Measurements from ENCODE around the gene FUT7.

Gene FUT7

DNA sequence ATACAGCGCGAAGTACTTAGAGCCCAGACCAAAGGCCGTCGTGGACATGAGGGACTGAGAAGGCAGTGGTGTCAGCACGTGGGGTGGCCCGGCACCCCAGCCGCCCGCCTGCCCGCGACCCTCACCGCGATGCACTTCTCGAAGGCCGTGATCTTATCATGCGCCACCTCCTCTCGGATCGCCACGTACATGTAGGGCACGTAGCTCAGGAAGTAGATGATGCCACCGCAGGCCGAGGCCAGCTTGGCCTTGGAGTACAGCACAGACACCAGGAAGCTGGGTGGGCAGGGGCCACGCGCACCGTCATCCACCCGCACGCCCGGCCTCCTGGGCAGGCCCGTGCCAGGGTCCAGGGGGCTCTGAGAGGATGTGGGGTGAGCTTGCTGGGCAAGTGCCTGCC is 14.8 kb downstream of the FUT7 start:
- Histone ChIP-seq H3K27ac (ENCODE audit: insufficient read depth, low read length, poor library complexity, severe bottlenecking) (no peak overlapping the region), H3K4me3 (ENCODE audit: insufficient read depth, low read depth, low read length, poor library complexity, severe bottlenecking) (no peak overlapping the region), H3K36me3 (ENCODE audit: control insufficient read depth, insufficient read depth, low read length) (peaks cover 52% of the 10 kb centered on the region), H3K9me3 (ENCODE audit: control insufficient read depth, low read length) (no peaks in the 10 kb centered on the region), H3K27me3 (replicated peaks; ENCODE audit: control insufficient read depth, insufficient read depth, low read length, poor library complexity, severe bottlenecking) (no peaks in the 10 kb centered on the region), H3K4me1 (ENCODE audit: control insufficient read depth, insufficient read depth, low read length, poor library complexity, severe bottlenecking) (no peaks in the 10 kb centered on the region)
- DNase-seq = no peak

DNA sequence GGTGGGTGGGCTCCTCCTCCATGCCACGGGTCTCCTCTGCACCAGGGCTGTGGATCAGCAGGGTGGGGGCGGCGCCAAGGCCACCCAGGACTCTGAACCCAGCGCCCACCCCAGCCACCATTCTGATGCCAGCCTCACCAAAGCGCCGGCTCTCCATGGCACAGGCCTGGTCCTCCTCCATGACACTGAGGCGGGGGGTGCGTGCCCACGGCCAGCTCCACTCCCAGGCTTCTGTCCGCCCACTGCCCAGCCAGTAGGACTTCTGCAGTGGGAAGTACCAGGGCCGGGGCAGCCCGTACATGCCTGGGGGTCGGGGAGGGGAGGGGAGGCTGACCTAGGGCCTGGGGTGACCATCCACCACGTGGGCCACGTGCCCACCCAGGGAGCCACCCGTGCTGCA is 15.5 kb downstream of the FUT7 start:
- no peaks in the 10 kb centered on the region for H3K27me3 ChIP-seq (replicated peaks; ENCODE audit: control insufficient read depth, insufficient read depth, low read length, poor library complexity, severe bottlenecking)
- H3K4me1 ChIP-seq (ENCODE audit: control insufficient read depth, insufficient read depth, low read length, poor library complexity, severe bottlenecking) = no peaks in the 10 kb centered on the region
- no peak overlapping the region for H3K27ac ChIP-seq (ENCODE audit: insufficient read depth, low read length, poor library complexity, severe bottlenecking)
- no peak overlapping the region for H3K4me3 ChIP-seq (ENCODE audit: insufficient read depth, low read depth, low read length, poor library complexity, severe bottlenecking)
- H3K36me3 ChIP-seq (ENCODE audit: control insufficient read depth, insufficient read depth, low read length) = peaks cover 56% of the 10 kb centered on the region
- no peak for DNase-seq
- no peaks in the 10 kb centered on the region for H3K9me3 ChIP-seq (ENCODE audit: control insufficient read depth, low read length)

DNA sequence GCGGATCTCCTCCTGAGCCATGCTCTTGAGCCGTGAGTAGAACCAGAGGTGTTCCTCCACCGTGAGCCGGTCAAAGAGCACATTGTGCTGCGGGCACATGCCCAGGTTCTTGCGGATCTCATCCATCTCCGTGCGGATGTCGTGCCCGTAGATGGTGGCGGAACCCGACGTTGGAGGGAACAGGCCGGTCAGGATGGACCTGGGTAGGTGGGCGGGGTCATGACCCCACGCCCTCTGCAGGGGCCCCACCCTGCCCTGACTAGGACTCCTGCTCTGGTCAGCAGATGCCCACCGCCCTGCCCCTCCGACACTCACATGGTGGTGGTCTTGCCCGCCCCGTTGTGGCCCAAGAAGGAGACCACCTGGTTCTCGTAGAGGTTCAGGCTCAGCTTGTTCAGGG is 15.9 kb downstream of the FUT7 start:
- DNase-seq = no peak
- Histone ChIP-seq H3K4me1 (ENCODE audit: control insufficient read depth, insufficient read depth, low read length, poor library complexity, severe bottlenecking) (no peaks in the 10 kb centered on the region), H3K27ac (ENCODE audit: insufficient read depth, low read length, poor library complexity, severe bottlenecking) (no peak overlapping the region), H3K4me3 (ENCODE audit: insufficient read depth, low read depth, low read length, poor library complexity, severe bottlenecking) (no peak overlapping the region), H3K27me3 (replicated peaks; ENCODE audit: control insufficient read depth, insufficient read depth, low read length, poor library complexity, severe bottlenecking) (no peaks in the 10 kb centered on the region), H3K36me3 (ENCODE audit: control insufficient read depth, insufficient read depth, low read length) (peaks cover 61% of the 10 kb centered on the region), H3K9me3 (ENCODE audit: control insufficient read depth, low read length) (no peaks in the 10 kb centered on the region)

DNA sequence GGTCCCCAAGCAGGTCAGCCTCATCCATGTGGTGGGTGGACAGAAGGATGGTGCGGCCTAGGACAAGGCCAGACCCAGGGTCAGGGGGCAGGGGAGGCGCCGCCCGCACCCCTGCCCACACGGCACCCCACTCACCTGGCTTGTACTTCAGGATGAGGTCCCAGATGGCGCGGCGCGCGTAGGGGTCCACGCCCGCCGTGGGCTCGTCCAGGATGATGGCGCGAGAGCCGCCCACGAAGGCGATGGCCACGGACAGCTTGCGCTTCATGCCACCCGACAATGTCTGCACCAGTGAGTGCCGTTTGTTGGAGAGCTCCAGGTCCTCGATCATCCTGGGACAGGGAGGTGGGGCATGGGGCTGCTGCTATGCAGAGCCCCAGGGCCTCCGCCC is 16.4 kb downstream of the FUT7 start:
- Histone ChIP-seq H3K36me3 (ENCODE audit: control insufficient read depth, insufficient read depth, low read length) (peaks cover 61% of the 10 kb centered on the region), H3K9me3 (ENCODE audit: control insufficient read depth, low read length) (no peaks in the 10 kb centered on the region), H3K27ac (ENCODE audit: insufficient read depth, low read length, poor library complexity, severe bottlenecking) (no peak overlapping the region), H3K4me1 (ENCODE audit: control insufficient read depth, insufficient read depth, low read length, poor library complexity, severe bottlenecking) (no peaks in the 10 kb centered on the region), H3K4me3 (ENCODE audit: insufficient read depth, low read depth, low read length, poor library complexity, severe bottlenecking) (no peak overlapping the region), H3K27me3 (replicated peaks; ENCODE audit: control insufficient read depth, insufficient read depth, low read length, poor library complexity, severe bottlenecking) (no peaks in the 10 kb centered on the region)
- DNase-seq = no peak

DNA sequence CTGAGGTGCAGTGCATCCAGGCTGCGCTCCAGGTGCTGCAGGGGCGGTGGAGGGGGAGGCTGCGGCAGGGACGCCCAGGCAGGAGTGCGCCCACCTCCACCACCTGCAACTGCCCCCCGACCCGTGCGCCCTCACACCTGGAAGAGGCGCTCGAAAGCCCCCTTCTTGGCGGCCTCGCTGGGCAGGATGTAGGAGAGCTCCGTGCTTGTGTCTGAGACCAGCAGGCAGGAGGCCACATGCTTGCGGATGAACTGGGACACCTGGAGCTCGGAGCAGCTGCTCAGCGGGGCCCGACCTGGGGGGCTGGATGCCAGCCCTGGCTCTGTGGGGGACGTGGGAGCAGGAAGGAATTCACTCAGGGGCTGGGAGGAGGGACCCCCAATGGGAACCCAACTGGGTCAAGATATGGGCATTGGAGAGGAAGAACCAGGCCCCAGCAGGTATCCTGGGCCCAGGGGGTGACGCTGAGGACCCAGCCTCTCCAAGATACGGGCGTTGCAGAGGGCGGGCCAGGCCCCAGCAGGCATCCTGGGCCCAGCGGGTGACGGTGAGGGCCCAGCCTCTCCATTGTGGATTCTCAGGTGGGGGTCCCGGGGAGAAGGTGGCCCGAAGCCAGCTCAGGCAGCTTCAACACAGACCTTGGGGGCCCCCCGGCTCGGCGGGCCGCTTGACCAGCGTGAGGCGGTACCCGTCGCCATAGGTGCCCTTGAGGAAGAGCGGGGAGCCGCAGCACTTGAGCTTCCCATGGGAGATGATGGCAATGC is 16.9 kb downstream of the FUT7 start:
- Histone ChIP-seq H3K4me3 (ENCODE audit: insufficient read depth, low read depth, low read length, poor library complexity, severe bottlenecking) (no peak overlapping the region), H3K36me3 (ENCODE audit: control insufficient read depth, insufficient read depth, low read length) (peaks cover 61% of the 10 kb centered on the region), H3K4me1 (ENCODE audit: control insufficient read depth, insufficient read depth, low read length, poor library complexity, severe bottlenecking) (no peaks in the 10 kb centered on the region), H3K27me3 (replicated peaks; ENCODE audit: control insufficient read depth, insufficient read depth, low read length, poor library complexity, severe bottlenecking) (no peaks in the 10 kb centered on the region), H3K9me3 (ENCODE audit: control insufficient read depth, low read length) (no peaks in the 10 kb centered on the region), H3K27ac (ENCODE audit: insufficient read depth, low read length, poor library complexity, severe bottlenecking) (no peak overlapping the region)
- DNase-seq = no peak

DNA sequence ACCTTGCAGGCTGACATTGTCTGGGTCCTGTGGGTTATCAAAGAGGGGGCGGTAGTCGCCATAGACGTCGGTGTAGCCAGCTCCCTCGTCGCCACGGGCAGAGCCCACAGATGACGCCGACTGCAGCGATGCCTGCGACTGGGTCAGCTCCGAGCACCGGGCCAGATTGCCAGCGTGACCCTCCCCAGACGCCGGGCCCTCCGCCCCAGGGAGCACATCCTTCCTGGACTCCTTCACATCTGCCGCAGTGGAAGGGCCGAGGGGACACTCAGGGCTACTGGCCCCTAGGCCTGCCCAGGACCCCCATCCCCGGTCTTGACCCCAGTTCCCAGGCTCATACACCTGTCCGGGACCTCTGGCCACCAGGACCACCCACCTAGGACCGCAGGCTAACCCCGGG is 17.7 kb downstream of the FUT7 start:
- H3K4me1 ChIP-seq (ENCODE audit: control insufficient read depth, insufficient read depth, low read length, poor library complexity, severe bottlenecking) = no peaks in the 10 kb centered on the region
- no peaks in the 10 kb centered on the region for H3K27me3 ChIP-seq (replicated peaks; ENCODE audit: control insufficient read depth, insufficient read depth, low read length, poor library complexity, severe bottlenecking)
- DNase-seq = no peak
- no peaks in the 10 kb centered on the region for H3K9me3 ChIP-seq (ENCODE audit: control insufficient read depth, low read length)
- H3K27ac ChIP-seq (ENCODE audit: insufficient read depth, low read length, poor library complexity, severe bottlenecking) = no peak overlapping the region
- peaks cover 68% of the 10 kb centered on the region for H3K36me3 ChIP-seq (ENCODE audit: control insufficient read depth, insufficient read depth, low read length)
- no peak overlapping the region for H3K4me3 ChIP-seq (ENCODE audit: insufficient read depth, low read depth, low read length, poor library complexity, severe bottlenecking)

DNA sequence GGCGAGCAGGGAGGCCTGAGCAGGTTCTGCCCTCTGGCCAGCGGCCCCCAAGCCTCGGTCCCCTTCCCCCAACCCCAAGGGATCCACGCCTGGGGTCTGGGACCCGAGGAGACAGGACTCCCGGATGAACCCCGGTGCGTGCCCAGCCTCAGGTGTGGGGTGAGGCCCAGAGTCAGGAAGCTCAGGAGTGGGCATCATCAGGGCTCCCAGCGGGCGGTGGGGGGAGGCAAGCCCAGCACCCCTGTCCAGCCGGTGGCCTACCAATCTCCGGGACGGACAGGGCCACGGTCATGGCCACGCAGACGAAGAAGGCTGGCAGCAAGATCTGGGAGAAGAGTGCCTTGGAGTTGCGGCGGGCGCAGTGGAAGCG is 18.3 kb downstream of the FUT7 start:
- Histone ChIP-seq H3K9me3 (ENCODE audit: control insufficient read depth, low read length) (no peaks in the 10 kb centered on the region), H3K27me3 (replicated peaks; ENCODE audit: control insufficient read depth, insufficient read depth, low read length, poor library complexity, severe bottlenecking) (no peaks in the 10 kb centered on the region), H3K4me3 (ENCODE audit: insufficient read depth, low read depth, low read length, poor library complexity, severe bottlenecking) (no peak overlapping the region), H3K36me3 (ENCODE audit: control insufficient read depth, insufficient read depth, low read length) (peaks cover 68% of the 10 kb centered on the region), H3K4me1 (ENCODE audit: control insufficient read depth, insufficient read depth, low read length, poor library complexity, severe bottlenecking) (no peaks in the 10 kb centered on the region), H3K27ac (ENCODE audit: insufficient read depth, low read length, poor library complexity, severe bottlenecking) (no peak overlapping the region)
- no peak for DNase-seq

DNA sequence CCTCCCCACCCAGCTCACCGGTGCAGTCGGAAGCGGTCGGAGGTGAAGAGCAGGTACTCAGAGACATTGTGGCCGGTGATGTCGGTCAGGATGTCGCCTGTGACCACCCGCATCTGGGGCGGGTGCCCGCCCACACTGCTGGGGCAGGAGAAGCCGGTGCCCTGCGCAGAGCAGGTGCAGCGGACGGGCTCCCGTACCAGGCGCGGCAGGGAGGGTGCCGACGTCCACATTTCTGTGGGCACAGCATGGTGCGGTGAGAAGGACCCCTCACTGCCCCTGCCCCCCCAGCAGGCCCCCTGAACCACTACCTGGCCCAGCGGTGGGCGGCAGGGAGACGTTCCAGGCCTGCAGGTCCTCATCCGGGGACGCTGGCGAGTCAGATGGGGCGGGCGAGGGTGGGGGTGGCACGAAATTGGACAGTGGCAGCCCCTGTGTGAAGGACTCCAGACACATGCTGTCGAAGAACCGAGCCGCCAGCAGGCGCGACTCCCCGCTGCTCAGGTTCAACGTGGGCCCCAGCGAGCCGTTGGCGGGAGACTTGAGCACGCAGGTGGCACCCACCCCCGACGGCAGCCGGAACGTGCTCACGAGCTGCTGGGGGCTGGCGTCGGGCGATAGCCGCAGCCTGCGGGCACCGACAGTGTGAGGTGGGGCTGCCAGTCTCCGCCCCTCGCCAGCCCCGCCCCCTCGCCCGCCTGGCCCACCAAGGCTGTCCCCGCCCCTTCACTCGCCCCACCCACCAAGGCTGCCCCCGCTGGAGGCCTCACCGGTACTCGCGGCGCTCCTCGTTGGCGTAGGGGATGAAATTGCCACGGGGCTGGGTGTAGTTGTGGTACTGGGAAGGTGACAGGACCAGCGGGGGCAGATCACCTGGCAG is 19.0 kb downstream of the FUT7 start:
- Histone ChIP-seq H3K27me3 (replicated peaks; ENCODE audit: control insufficient read depth, insufficient read depth, low read length, poor library complexity, severe bottlenecking) (no peaks in the 10 kb centered on the region), H3K9me3 (ENCODE audit: control insufficient read depth, low read length) (no peaks in the 10 kb centered on the region)

DNA sequence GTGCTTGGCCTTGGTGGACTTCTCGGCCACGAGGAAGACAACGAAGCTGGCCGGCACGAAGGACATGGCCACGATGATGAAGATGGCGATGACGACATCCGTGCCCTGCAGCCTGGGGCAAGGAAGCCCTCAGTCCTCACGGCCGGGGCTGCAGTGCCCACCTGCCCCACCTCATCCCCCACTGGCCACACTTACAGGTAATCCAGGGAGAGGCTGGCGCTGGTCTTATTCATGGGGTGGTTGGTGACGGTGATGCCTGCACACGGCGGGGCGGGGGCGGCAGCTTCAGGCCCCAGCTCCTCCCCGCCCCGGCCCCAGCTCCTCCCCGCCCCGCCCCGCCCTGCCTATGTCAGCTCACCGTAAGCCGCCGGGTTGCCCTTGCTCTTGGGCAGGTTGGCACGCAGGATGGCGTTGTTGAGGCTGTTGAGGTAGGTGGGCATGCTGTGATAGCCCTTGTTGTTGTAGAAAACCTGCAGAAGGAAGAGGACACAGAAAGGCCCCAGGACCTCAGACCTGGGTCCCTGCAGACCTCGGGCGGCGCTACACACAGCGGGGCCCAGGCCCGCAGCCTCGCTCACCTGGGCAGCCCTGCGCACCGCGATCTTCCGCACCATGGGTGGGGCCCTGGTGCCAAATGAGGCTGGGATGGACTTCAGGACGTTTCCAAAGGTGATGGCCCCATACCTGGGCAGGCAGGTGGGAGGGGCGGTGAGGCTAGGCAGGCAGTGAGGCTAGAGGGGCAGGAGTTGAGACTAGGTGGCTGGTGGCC is 19.8 kb downstream of the FUT7 start:
- Histone ChIP-seq H3K27ac (ENCODE audit: insufficient read depth, low read length, poor library complexity, severe bottlenecking) (no peak overlapping the region), H3K36me3 (ENCODE audit: control insufficient read depth, insufficient read depth, low read length) (peaks cover 65% of the 10 kb centered on the region), H3K4me1 (ENCODE audit: control insufficient read depth, insufficient read depth, low read length, poor library complexity, severe bottlenecking) (no peaks in the 10 kb centered on the region), H3K4me3 (ENCODE audit: insufficient read depth, low read depth, low read length, poor library complexity, severe bottlenecking) (no peak overlapping the region), H3K27me3 (replicated peaks; ENCODE audit: control insufficient read depth, insufficient read depth, low read length, poor library complexity, severe bottlenecking) (no peaks in the 10 kb centered on the region), H3K9me3 (ENCODE audit: control insufficient read depth, low read length) (no peaks in the 10 kb centered on the region)
- no peak for DNase-seq

More for the DNA sequence above, 19.0 kb downstream of the FUT7 start:
- DNase-seq = no peak
- no peak overlapping the region for H3K27ac ChIP-seq (ENCODE audit: insufficient read depth, low read length, poor library complexity, severe bottlenecking)
- no peak overlapping the region for H3K4me3 ChIP-seq (ENCODE audit: insufficient read depth, low read depth, low read length, poor library complexity, severe bottlenecking)
- peaks cover 72% of the 10 kb centered on the region for H3K36me3 ChIP-seq (ENCODE audit: control insufficient read depth, insufficient read depth, low read length)
- no peaks in the 10 kb centered on the region for H3K4me1 ChIP-seq (ENCODE audit: control insufficient read depth, insufficient read depth, low read length, poor library complexity, severe bottlenecking)

DNA sequence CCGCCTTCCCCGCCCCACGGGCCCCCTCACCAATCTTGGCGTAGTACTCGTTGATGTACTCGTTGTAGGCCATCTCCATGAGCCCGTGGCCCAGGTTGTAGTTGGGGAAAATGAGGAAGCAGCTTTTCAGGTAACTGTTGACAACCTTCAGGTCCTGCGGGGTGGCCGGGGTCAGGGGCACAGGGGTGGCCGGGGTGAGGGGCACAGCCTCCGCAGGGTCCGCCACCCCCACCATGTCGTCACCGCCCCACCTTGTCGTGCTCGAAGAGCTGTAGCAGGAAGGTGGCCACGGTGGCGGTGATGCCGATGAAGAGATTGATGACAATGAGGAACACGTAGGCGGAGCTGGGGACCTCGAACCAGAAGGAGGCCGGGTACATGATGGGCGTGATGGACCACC is 20.7 kb downstream of the FUT7 start:
- no peak overlapping the region for H3K27ac ChIP-seq (ENCODE audit: insufficient read depth, low read length, poor library complexity, severe bottlenecking)
- H3K4me1 ChIP-seq (ENCODE audit: control insufficient read depth, insufficient read depth, low read length, poor library complexity, severe bottlenecking) = no peaks in the 10 kb centered on the region
- DNase-seq = no peak
- H3K9me3 ChIP-seq (ENCODE audit: control insufficient read depth, low read length) = no peaks in the 10 kb centered on the region
- no peaks in the 10 kb centered on the region for H3K27me3 ChIP-seq (replicated peaks; ENCODE audit: control insufficient read depth, insufficient read depth, low read length, poor library complexity, severe bottlenecking)
- peaks cover 55% of the 10 kb centered on the region for H3K36me3 ChIP-seq (ENCODE audit: control insufficient read depth, insufficient read depth, low read length)
- H3K4me3 ChIP-seq (ENCODE audit: insufficient read depth, low read depth, low read length, poor library complexity, severe bottlenecking) = no peak overlapping the region

Measured in effector memory CD4-positive, alpha-beta T cell (primary cell).